Measurements from ENCODE around the gene ABHD10.
A peak's percentile ranks its signal among the peaks of the same experiment; 100 is the strongest.

ABHD10 gene

GRCh38 chr3:111967068-111967467, 11.8 kb upstream of the ABHD10 start:
- no peak for DNase-seq

- peak; percentile 83 for DNase-seq
Measured at GRCh38 chr3:111967651-111968274, 11.1 kb upstream of the ABHD10 start.

GRCh38 chr3:111968319-111969054, 10.3 kb upstream of the ABHD10 start:
- no peak for DNase-seq

- no peak for DNase-seq
Measured at GRCh38 chr3:111970376-111970775, 8.4 kb upstream of the ABHD10 start.

- no peak for DNase-seq
Measured at GRCh38 chr3:111971533-111972130, 7.2 kb upstream of the ABHD10 start.

- no peak for DNase-seq
Measured at GRCh38 chr3:111972891-111973290, 5.9 kb upstream of the ABHD10 start.

GRCh38 chr3:111975131-111975530, 3.7 kb upstream of the ABHD10 start:
- DNase-seq, result no peak

GRCh38 chr3:111976254-111976653, 2.6 kb upstream of the ABHD10 start:
- no peak for DNase-seq

GRCh38 chr3:111979434-111980038, 710 bp downstream of the ABHD10 start:
- DNase-seq, result no peak

GRCh38 chr3:111980716-111981456, 2.1 kb downstream of the ABHD10 start:
- no peak for DNase-seq

GRCh38 chr3:111981457-111981763, 2.6 kb downstream of the ABHD10 start:
- no peak for DNase-seq

- DNase-seq, result no peak
Measured at GRCh38 chr3:111984636-111985298, 5.9 kb downstream of the ABHD10 start.

- no peak for DNase-seq
Measured at GRCh38 chr3:111986800-111987199, 8.0 kb downstream of the ABHD10 start.

- DNase-seq, result no peak
Measured at GRCh38 chr3:111989061-111989678, 10.3 kb downstream of the ABHD10 start.

GRCh38 chr3:111993038-111993437, 14.2 kb downstream of the ABHD10 start:
- DNase-seq, result no peak

GRCh38 chr3:111998636-111999483, 20.0 kb downstream of the ABHD10 start, which contains the start of gene TAGLN3:
TSS of gene TAGLN3 (plus strand) at chr3:111998922. CDS start at chr3:111999423, 501 bp downstream.
- peak; percentile 53 for DNase-seq

- no peak for DNase-seq
Measured at GRCh38 chr3:111999484-112000324, 20.9 kb downstream of the ABHD10 start.

- DNase-seq, result no peak
Measured at GRCh38 chr3:112000367-112000771, 21.5 kb downstream of the ABHD10 start.

GRCh38 chr3:112000966-112001365, 22.1 kb downstream of the ABHD10 start:
- no peak for DNase-seq

- DNase-seq, result no peak
Measured at GRCh38 chr3:112001526-112001925, 22.7 kb downstream of the ABHD10 start.

Measured in right forelimb (tissue), 1 donor.